COLO668 (cell line): ENCODE measurements around the gene UMPS.
A peak's percentile ranks its signal among the peaks of the same experiment; 100 is the strongest.
"Not testable (repeated sequence)": the region's sequence is repeated elsewhere in the genome, so short reads cannot be mapped to it uniquely, and the experiment has no call there.

Source experiments
- DNase-seq: peaks from one replicate; lab custom pipeline; 2025; ENCODE audit not compliant: unreplicated experiment; lab: John Stamatoyannopoulos, UW

The UMPS gene

DNA sequence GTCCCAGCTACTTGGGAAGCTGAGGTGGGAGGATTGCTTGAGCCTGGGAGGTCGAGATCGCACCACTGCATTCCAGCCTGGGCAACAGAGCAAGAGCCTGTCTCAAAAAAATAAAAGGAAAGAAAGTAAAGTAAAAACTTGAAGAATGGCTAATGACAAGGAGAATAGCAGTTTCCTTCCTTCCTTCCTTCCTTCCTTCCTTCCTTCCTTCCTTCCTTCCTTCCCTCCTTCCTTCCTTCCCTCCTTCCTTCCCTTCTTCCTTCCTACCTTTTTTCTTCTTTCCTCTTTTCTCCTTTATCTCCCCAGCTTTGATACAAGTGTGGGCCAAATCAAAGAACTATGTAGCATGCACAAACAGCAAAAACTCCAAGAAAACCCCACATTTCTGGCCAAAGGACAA is 23.0 kb upstream of the UMPS start:
- not testable (repeated sequence) for DNase-seq

DNA sequence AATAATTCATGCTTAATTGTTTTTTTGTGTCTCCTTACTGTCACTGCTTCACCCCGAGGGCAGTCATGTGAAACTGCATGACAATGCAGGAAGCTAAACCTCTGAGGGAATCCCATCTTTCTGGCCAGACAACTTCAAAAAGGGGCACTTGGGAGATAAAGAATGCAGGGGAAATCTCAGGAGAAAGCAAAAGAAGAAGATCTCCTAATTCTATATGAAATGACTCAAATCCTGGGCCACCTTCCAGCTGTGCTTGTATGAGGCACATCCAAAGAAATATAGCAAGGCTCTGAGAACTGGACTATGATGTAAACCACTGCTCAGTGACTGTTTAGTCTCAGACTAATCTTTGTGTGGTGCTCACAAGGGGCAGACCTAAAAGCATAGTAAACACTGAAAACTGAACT is 22.6 kb upstream of the UMPS start:
- no peak for DNase-seq

DNA sequence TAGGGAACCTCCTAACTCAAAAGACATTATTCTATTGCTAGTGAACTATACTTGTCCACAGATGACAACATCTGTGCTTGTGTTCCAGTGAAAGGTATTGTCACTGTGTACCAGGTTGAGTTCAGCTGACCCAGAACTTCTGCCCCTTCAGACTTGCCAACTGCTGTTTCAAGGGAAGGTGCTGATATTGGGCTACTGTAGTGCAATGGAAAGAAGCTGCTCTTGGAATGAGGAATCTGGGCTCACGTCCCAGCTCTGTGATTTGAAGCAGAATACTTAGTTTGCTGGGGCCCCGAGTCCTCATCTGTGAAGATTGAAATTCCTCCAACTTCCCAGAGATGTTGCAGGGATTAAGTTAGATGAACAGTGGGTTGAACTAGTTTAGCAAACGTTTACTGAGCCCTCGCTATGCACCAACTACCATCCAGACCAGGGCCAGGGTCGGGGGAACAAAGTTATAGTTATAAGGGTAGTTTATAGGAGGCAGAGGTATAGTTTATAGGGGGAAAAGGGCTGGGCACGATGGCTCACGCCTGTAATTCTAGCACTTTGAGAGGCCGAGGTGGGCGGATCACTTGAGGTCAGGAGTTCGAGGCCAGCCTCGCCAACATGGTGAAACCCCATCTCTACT is 15.9 kb upstream of the UMPS start:
- no peak for DNase-seq

DNA sequence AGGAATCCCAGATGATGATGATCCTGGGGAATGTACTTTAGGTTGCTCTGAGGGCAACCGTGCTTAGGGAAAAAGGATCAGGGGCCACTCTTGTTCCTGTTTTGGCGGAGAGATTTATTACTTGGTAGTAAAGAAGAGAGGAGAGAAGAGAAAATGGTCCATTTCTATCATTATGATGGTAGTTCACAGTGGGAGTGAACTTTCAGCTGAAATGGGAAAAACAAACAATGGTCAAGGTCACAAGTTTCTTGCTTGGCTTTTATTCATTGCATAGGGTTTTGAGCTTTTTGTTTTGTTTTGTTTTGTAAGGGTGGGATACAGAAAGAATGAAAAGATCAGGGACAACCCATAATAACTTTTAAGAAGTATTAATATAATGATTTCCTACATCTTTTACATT is 7.7 kb upstream of the UMPS start:
- DNase-seq: no peak

DNA sequence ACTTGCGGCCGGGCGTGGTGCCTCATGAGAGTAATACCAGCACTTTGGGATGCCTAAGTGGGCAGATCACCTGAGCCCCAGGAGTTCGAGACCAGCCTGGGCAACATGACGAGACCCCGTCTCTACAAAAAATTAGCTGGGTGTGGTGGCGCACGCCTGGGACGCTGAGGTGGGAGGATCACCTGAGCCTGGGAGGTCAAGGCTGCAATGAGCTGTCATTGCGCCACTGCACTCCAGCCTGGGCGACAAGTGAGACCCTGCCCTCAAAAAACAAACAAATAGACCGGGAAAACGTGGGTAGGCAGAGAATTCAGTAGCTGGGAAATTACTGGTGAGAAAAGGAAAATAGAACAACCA is 667 bp downstream of the UMPS start:
- DNase-seq: peak; percentile 14

DNA sequence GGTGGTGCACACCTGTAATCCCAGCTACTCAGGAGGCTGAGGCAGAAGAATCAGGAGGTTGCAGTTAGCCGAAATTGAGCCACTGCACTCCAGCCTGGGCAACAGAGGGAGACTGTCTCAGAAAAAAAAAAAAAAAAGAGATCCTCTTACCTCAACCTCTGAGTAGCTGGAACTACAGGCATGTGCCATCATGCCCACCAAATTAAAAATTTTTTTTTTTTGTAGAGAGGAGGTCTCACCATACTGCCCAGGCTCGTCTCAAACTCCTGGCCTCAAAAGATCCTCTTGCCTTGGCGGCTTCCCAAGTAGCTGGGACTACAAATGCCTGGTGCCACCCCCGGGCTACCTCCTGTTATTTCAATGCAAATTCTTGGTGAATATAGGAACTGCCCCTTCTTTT is 1.5 kb downstream of the UMPS start:
- DNase-seq: no peak

DNA sequence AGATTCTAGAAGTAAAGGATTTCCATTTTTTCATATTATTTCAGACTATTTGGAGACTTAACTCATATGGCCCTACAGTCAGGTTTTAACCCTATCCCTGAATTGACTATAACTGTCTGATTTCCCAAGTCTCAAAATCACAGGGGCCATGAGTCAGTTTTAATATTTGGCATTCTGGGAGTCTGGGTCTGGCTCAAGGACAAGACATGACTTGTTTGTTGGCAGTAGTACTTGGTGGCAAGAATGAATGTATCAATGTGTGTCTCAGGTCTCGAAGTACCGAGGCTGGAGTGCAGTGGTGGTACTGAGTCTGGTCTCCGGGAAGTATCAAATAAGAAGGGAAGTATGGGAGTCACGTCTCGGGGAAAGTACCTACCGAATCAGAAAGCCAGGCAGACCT is 10.8 kb downstream of the UMPS start:
- DNase-seq: no peak

DNA sequence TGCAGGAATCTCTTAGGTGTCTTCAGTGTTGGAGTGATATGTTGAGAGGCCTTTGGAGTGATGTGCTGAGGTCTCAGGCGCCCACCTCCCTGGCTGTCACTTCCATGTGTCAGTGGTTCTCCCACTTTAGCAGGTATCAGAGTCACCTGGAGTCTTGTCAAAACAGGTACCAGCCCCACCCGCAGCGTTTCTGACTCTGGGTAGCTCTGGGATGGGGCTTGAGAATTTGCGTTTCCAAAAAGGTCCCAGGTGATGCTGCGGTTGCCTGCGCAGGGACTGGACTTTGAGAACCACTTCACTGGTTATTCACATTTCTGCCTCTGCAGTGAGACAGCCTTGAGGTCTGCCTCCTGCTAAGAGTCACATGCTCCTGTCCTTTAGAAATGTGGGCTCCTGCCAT is 15.5 kb downstream of the UMPS start:
- DNase-seq: no peak

DNA sequence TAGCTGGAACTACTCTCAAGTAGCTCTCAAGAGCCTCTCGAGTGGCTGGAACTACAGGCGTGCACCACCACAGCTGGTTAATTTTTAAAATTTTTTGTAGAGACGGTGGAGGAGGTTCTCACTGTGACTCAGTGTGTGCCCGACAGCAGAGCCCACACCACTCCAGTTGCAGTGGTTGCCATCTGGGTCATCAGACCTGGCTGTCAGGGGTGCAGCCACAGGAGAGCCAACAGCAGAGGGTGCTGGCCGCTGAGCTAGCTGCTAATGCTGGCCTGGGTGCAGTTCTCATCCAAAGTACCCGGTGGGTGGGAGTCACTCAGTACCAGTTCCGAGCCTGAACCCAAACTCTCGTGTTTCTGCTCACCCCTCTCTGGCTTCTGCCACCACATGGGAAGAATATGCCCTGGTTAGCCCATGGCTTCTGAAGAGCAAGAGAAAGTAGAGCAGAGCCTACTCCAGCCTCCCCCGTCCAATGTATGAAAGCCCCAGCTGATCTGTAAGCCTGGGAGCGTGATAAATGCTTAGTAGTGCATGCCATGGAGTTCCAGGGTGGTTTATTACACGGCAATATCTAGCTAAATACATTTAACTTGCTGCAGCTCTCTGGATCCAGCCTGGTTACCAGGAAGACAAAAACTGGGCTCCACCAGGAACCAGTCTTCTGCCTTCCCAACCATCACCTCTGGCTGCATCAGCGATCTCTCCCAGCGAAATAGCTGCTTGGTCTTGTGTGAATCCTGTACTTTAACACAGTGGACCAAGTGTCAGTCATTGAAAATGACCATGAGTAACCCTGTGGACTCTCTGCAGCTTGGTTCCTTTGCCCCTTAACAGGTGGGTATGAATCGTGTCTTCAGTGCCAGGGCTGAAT is 17.1 kb downstream of the UMPS start:
- no peak for DNase-seq

DNA sequence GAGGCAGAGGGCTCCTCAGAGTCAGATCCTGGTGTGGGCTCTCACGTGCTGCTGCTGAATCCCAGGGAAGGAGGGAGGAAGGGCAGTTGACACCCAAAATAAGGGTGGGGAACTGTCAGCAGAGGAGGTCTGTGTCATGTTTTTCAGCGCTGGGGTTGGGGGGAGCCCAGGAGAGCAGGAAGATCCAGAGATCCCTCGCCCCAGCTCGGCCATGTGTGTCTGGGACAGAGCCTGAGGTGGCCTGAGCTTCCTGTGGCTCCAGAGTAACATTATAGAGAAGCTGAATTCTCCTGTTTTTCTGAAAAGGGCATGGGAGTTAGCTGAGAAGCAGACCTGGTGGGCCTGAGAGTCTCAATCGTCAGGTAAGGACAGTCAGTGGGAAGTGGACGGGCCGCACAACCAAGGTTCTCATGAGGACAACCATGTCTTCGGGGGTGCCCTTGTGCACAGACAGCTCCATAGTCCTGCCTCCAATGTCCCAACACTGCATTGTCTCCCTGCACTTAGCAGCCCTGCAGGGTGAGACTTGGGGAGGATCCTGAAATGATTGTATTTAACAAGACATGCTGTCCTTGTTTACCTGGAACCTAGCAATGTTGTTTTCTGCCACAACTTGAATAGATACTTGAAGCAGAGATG is 18.4 kb downstream of the UMPS start:
- DNase-seq: no peak

DNA sequence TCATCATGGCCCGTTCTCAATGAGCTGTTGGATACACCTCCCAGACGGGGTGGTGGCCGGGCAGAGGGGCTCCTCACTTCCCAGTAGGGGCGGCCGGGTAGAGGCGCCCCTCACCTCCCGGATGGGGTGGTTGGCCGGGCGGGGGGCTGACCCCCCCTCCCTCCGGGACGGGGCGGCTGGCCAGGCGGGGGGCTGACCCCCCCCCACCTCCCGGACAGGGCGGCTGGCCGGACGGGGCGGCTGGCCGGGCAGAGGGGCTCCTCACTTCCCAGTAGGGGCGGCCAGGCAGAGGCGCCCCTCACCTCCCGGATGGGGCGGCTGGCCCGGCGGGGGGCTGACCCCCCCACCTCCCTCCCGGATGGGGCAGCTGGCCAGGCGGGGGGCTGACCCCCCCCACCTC is 19.6 kb downstream of the UMPS start:
- DNase-seq: not testable (repeated sequence)

DNA sequence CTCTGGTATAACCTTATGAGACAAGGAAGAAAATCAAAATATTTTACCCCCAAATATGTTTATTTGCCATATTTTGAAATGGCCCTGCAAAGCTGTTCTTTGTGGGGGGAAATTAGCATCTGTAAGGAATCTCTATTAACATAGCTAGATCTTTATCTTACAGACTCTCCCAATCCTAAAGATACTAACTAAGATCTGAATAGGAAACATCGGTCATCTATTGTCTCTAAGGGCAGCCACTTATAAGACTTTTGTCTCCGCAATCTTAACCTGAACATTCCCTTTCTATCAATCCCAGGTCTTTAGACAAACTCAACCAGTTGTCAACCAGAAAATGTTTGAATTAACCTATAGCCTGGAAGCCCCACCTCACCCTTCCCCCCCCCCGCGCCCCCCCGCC is 21.2 kb downstream of the UMPS start:
- DNase-seq: no peak

DNA sequence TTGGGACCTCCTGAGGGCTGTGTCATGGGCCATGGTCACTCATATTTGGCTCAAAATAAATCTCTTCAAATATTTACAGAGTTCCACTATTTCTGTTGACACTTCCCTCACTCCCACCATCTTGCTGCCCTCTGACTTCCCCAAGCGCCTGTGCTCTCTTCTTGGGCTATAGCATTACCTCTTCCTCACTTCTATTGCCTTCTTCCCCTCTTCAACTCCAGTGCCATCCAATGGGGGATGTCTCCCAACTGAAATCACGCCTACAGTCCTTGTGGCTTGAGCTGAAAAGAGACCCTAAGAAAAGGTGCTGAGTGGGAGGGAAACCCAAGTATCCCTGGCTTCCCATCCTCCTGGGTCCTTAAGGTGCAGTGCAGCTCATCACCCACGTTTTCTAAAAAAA is 21.8 kb downstream of the UMPS start:
- no peak for DNase-seq

DNA sequence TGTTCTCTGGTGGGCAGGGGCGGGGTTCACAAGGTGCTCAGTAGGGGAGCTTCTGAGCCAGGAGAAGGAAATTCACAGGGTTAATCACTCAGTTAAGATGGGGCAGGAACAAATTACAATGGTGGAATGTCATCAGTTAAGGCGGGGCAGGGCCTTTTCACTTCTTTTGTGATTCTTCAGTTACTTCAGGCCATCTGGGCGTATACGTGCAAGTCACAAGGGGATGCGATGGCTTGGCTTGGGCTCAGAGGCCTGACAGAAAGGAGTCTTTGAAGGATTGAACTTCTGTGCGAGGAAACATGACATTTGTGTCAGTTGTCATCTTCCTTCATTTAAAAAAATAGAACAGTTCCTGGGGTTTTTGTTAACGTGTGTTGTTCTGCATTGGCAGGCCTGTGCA is 27.7 kb downstream of the UMPS start:
- DNase-seq: not testable (repeated sequence)

DNA sequence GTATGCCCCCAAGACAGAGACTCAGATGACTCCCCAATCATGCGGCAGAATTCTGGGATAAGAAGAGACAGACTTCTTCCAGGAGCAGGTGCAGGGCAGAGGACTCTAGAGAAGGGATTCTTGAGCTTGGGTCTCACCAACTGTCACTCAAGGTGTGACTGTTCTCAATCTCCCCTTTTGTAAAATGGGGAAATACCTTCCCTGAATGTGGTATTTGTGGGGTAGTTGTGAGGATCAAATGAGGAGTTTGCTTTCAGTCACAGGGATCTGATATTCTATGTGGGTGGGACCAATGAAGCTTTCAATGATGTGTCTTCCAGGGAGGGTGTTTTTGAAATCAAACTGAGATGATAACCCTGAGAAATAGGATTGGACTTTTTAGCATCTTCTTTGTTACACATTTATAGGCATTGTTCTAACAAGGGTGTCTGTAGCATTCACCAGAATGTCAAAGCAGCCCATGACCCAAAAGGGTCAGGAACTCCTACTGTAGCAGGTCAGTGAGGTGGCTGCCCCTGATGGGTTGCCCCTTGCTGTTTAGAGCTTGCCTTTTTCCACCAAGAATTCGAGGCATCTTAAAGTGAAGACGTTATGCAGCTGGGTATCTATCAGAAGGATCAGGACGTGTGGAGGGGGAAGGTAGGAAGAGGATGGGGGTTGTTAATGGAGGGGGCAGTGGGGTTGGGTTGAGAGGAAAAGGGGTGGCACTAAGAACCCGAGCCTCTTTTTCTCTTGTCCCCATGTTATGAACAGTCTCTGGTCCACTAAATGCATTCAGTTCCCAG is 28.8 kb downstream of the UMPS start:
- no peak for DNase-seq

DNA sequence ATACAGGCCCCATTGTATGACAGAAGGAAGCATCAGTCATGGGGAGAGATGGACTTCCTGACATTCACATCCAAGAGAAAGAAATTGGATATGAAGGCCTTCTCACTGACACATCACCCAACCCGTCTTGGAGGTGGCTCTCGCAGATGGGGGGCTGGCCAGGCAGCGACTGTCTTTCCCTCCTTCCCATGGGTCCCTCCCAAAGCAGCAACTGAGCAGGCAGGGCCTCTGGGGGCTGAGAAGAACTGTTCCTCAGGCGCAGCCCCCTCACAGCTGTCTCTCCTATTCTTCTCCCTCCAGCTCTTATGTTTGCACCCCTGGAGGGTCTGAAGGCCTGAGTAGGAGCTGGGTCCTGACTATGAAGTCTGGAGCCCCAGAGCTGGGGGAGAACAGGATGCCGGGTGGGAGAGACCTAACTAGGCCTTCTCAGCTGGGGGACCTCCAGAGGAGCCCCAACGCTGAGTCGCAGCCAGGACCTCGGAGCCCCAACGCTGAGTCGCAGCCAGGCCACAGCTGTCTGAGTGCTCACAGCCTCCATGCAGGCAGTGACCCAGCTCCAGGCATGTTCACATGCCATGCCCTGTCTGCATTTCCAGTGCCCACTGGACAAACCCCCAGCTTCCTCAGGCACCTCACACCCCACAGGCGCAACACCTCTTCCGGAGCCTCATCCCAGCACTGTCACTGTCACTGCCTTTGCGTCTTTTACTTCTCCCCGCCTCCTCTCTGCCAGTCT is 29.6 kb downstream of the UMPS start:
- DNase-seq: no peak

DNA sequence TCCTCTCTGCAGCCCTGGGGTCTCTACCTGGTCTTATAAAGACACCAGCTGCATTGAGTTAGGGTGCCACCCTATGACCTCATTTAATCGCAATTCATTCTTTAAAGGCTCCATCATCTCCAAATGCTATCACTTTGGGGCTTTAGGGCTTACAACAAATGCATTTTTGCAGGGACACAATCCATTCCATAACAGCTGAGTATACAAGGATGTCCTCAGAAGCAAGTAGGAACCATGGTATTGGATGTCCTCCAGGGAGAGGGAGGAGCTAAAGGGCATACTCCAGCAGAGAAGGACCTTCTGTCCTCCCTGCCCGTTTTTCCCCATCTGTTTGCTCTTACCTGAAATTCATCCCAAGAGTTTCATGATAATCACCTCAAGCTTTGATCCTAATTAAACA is 30.3 kb downstream of the UMPS start:
- no peak for DNase-seq

DNA sequence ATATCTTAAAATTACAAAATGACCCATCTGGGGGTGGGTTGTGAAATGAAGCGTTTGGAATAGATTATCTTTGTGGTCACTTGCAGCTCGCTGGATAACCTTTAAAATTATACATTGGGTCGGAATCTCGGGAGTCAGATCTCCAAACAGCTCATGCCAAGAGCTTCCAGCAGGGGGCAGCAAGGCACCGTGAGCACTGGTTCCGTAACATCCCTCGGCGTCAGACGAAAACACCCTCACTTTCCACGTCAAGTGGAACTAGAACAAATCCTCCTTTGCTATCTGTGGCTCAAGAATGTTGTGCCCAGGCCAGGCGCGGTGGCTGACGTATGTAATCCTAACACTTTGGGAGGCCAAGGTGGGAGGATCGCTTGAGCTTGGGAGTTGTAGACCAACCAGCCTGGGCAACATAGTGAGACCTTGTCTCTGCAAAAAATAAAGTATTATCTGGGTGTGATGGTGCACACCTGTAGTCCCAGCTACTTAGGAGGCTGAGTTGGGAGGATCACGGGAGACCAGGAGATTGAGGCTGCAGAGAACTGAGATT is 31.1 kb downstream of the UMPS start:
- DNase-seq: peak; percentile 68

DNA sequence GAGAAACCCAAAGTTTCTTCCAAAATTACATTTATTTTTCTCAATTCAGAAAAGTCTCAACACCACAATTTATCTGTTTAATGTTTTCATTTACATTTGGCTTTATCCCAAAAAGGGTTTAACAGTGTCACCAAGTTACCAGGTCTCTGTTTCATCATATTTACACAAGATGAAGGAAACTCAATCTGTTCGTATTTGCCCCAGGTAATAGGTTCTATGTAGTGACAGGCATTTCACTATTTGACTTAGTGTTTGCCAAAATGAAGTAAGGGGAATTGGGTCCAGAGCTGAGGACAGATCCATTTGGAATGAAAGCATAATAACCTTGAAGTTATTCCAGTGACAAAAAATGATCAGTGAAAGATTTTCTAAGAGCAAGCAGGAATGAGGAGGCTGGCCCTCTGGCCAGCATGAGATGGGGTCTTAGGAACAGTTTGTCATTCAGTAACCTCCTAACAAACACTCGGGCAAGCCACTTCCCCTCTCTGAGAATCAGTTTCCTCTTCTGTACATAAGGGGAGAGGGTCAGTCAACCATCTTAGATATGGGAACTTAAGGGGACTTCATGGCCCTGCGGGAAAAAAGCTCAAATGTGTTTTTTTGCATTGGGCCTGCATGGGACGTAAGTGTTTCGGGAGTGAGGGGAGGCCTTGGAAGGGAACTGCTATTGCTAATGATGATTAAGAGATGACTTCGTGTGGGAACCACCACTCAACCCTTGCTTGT is 31.8 kb downstream of the UMPS start:
- no peak for DNase-seq

DNA sequence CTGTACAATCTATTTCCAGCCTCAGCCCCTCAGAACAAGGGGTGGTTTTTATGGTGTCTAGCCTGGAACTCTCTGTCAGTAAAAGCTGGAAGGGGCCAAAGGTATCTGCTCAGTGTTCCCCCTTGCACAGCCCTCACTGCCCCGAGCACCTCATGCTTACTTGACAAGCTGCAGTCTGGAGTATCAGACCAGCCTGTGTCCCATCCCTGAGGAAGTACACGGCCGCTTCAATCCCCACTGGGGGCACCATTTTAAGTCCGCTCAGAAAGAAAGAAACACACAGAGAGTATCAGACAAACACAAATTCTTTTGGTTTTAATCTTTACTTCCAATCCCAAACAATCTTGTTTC is 32.4 kb downstream of the UMPS start:
- no peak for DNase-seq
